HG02981 (cell line): Measurements from ENCODE around the gene FAM13C.
"Not testable (repeated sequence)": the region's sequence is repeated elsewhere in the genome, so short reads cannot be mapped to it uniquely, and the experiment has no call there.

ENCODE experiments used
- ATAC-seq: cut with Tn5 transposase; IDR thresholded peaks from one replicate; pipeline ENCODE4 v1.9.1; 2021; ENCODE audit warnings: mild to moderate bottlenecking, moderate library complexity; ENCODE audit not compliant: unreplicated experiment

Gene FAM13C

DNA sequence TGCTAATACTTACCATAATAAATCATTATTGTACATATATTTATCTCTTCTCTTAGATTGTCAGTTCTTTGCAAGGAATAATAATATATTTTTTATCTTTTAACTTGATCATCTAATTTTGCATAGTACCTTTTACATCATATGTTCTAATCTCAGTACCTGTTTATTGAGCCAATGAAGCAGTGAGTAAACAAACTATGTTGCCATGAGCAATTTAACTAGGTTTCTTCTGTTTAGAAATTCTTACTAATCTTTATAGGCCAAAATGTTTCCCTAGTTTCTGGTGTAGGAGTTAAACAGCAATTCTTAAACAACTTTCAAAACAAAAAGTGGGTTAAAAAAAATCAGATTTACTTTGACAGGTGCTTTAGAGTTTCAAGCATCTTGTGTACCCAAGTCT, 124.6 kb downstream of the FAM13C start:
- no peak for ATAC-seq

DNA sequence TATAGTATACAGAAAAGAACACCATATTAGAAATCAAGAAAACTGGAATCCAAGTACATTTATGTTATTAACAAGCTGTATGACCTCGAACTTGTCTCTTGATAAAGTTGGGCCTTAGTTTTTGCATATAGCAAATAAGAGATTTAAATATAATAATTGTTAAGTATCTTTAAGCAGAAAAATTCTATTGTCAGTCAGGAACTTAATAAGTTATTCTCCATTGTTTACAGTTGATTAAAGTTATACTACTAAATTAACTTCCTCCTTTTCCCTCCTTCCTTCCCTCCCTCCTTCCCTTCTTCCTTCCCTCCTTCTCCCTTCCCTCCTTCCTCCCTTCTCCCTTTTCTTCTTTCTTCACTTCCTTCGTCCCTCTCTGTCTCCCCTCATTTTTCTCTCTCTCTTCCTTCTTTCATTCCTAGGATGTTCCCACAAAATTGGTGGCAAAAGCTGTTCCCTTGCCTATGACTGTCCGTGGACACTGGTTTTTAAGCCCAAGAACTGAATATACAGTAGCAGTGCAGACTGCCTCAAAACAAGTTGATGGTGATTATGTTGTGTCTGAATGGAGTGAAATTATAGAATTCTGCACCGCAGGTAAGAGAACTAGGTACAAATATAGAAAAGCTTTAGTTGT, 126.2 kb downstream of the FAM13C start:
- ATAC-seq: no peak

DNA sequence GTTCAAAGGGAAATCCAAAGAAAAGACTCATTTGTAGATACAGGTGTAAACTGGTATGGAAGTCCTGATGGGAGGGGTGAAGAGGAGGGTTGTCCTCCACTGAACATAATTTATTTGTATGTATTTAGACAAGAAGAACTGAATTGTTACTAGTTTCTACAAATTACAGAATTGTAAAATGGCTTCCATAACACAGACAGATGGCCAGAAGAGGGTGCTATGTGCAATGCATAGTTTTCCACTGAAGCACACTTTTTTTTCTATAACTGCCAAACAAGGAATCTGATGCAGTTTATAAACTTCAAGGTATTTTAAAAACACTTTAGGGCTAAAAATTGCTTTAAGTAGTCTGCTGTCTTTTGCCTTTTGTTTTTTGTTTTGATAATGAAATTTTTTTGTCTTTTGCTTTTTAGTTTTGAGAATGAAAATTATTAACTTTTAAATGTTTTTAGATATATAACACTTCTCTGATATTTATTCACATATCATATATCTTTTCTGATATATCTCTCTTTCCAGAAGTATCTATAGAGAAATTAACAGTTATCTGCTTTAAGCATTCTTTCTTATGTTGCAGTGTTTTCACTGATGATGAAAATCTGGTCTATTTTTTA, 127.4 kb downstream of the FAM13C start:
- no peak for ATAC-seq

DNA sequence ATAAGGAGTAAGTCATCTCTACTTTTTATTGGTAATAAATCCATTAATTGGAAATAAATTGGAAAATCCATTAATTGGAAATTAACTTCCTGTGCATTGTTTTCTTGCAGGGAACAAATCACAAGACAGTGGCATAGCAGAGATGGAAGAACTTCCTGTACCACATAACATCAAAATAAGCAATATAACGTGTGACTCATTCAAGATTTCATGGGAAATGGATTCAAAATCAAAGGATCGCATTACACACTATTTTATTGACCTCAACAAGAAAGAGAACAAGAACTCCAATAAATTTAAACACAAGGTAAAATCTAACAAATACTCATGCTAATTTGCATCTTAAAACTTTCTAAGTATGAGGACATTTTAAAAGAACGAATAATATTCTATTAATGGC, 128.2 kb downstream of the FAM13C start:
- no peak for ATAC-seq

DNA sequence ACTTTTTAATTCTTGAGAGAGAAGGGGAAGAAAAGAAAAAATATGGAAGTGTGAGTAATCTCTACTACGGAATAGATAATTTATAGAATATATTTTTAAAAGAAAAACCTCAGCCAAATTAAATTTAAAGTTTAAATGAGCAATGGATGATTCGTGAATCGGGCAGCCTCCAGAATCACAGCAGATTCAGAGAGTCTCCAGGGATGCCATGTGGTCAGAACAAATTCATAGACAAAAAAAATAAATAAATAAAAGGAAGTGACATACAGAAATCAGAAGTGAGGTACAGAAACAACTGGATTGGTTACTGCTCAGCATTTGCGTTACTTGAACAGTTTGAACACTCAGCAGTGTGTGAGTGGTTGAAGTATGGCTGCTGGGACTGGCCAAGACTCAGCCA, 132.9 kb downstream of the FAM13C start:
- no peak for ATAC-seq

DNA sequence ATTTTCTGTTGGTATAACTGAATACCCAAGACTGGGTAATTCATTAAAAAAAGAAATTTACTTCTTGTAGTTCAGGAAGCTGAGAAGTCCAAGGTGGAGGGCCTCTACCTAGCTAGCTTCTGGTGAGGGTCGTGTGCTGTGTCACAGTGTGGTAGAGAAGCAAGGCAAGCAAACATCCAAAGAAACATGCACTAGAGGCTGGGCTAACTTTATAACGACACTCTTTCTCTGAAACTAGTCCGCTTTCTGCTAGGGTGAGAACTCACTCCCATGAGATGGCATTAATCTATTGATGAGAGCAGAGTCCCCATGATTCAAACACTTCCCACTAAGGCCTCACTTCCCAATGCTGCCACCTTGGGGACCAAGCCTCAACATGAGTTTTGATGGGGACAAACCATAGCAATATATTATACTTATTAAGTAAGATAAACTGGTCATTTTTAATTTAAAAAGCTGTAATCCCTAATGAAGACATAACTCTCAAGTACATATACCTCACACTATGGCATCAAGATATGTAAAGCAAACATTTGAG, 135.1 kb downstream of the FAM13C start:
- ATAC-seq: no peak

DNA sequence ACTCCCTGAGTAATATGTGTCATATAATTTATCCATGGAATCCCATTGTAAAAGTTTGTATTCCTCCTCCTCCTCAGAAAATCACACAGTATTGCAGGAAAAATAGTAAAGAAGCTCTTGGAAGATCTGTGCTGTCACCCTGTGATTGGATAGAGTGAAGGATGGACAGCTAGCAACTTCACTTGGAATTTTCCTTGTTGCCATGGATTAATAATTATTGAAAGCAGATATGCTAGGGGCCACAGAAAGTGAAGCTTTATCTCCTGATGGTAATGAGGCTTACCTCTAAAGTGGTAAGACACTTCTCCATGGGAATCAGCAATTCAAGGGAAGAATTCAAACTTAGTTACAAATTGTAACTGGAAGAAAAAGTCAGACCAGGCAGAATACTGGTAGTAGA, 137.1 kb downstream of the FAM13C start:
- ATAC-seq: no peak

DNA sequence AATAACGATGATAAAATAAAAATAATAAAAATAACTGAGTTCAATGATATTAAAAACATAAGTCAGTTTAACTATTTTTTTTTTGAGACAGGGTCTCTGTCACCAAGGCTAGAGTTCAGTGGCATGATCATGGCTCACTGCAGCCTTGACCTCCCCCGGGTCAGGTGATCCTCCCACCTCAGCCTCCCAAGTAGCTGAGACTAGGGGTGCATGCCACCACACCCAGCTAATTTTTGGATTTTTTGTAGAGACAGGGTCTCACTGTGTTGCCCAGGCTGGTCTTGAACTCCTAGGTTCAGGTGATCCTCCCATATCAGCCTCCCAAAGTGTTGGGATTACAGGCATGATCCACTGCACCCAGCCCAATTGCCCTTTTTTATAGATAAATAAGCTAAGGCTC, 138.8 kb downstream of the FAM13C start:
- not testable (repeated sequence) for ATAC-seq

DNA sequence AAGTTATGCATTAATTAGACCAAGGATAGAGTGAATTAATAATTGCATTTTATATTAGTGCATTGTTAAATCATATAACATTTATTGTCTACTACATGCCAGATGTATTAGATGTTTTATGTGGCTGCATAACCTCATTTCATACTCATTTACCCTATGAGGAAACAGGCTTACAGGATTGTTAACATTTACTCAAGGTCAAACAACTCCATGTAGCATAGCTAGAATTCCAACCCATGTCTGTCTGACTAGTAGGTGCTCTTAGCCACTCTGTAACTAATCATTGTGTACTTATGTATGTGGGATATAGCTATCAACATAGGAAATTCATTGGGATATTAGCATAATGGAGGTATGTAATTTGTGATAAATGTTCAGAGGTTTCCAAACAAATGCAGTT, 139.6 kb downstream of the FAM13C start:
- ATAC-seq: no peak

DNA sequence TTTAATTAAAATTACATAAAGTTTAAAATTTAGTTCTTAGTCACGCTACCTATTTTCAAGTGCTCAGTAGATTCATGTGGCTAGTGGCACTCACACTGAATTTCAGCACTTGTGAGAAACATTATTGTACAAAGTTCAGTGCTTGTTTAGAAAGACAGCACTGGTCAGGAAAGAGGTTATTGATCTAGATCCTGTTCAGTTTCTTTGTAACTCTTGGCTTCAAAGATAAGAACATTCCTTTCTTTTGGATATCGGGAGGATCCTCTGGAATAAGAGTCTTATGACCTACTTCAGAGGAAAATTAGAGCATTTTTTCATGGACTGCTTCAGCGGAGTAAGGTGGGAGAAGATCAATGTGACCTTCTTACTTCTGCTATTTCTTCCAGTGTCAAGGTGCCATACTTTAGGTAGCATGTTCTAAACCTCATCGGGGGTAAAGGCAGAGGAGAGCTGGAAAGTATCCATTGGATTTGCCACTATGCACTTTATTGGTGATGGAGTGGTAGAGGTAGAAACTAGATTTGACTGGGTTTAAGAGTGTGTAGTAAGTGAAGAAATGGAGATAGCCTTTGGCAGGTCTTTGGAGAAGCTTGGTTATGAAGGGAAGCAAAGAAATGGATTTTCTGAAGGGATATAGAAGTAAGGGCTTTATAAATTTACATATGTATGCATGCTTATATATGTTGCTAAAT, 146.0 kb downstream of the FAM13C start:
- ATAC-seq: no peak

DNA sequence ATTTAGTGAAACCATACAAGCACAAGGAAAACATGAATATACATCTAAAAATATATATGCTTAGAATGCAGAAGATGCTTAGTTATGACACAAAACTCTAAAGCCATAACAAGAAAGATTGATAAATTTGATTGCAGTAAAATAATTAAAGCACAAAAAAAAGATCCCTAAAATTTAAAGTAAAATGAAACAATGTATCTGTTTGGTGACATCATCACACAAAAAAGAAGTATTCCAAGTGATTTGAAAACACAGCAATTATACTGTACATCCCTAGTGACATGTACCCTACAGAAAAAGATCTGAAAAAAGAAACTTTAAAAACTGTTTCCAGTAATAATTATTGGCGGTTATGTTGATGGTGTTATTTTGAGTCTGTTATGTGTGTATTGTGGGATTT, 148.2 kb downstream of the FAM13C start:
- no peak for ATAC-seq

DNA sequence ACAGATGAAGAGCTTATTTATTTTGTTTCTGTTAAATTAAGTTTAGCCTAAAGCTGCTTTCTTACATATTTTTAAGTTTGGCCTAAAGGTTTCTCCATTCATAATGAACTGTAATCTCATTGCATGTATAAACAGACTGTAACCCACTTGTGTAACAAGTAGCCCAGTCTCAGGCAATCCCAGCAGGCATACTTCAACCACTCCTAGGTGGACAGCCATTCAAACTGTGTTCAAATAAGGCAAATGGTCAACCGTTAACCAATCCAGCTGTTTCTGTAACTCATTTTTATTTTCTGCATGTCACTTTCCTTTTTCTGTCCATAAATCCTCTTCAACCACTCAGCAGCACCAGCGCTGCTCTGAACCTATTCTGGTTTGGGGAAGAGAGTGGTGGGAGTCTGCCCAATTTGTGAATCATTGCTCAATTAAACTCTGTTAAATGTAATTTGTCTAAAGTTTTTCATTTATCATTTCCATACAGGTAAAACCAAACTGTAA, 150.0 kb downstream of the FAM13C start:
- no peak for ATAC-seq

DNA sequence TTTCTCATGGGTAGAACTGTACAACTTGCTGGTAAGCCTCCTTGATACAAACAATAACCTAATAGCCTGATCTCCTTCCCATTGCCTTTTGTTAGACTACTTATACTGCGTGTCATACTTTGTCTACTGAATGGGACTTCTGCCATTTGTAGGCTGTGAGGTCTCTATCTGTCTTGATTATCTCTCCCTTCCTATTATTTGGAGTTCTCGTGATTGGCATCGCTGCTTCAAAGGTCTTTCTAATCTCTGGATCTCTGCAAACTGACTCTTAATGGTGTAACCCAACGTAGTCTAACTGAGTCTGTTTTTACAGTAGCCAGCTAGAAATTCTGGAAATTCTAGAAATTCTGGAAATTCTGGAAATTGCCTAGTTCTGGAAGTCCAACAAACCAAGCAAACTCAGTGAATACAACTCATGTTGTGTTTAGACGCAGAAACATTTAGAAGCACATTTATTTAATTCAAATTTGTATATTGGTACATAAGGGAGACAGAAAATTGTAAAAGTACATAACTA, 156.1 kb downstream of the FAM13C start:
- no peak for ATAC-seq
